Measurements from ENCODE around the gene CUBN.

DNA sequence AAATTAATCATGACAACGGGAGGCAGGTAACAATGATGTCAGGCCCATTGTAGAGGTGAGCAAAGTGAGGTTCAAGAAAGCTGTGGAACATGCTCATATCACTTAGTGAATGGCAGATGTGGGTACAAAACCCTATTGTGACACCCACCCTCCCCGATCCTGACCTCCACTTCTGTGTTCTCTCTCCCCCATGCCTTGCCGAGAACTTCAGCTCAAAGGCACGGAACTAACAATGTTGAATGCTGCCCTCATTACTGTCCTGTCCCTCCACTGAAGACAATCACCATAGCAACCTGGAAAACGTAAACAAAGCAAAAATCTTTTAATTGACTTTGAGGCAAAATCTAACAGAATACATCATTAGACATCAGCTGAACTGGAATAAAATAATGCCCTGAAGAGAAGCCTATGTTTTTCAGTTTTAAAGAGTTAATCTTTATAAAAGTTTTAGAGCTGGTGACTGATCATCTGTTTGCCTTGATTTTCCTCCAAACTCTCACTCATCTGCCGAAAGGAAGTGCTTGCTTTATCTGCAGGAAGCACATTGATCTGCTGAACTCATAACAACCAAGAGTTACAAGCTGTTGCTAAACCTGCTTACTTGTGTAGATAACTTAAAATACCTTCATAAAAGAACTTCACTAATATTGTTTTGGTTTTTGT, 133.6 kb downstream of the CUBN start:
- TF ChIP-seq POLR2AphosphoS5 (IDR thresholded peaks at IDR 0.05; ENCODE audit: borderline replicate concordance, low read depth, low read length) (no peak), EZH2 (IDR thresholded peaks at IDR 0.05) (no peak), FOXP2 (optimal IDR thresholded peaks at IDR 0.05; ENCODE audit: control extremely low read depth, extremely low read length, insufficient read depth) (no peak)

Measured in SK-N-MC (cell line).